H1 (cell line): ENCODE results near the gene CDYL. TPM values are rescaled to one million over a fixed set of nuclear protein-coding genes. Genes with fewer than 3 reads are reported as not detected.

Experiments used
- CTCF ChIA-PET: fragments of 300-600 bp; sonication (Branson Sonifier 250); formaldehyde crosslinking; loops from one replicate; lab custom pipeline; 2021; ENCODE audit not compliant: partially characterized antibody; lab: Charles Lee
- POLR2A ChIA-PET: fragments of 300-600 bp; sonication (Branson Sonifier 250); formaldehyde crosslinking; loops from one replicate; lab custom pipeline; 2021; ENCODE audit warnings: inconsistent platforms; ENCODE audit not compliant: partially characterized antibody; lab: Charles Lee
- DNase-seq, 2 experiments: peaks; one replicate each; pipeline versions ENCODE4 v3.0.0 to v3.0.0-alpha.2; 2010 to 2022; ENCODE audit warnings: low spot score in 2 of 2, low read depth in 1 of 2, mixed read lengths in 1 of 2
- FAIRE-seq: peaks from 2 replicates; lab custom pipeline; 2011; peaks lifted over from hg19 to GRCh38; lab: Jason Lieb, UNC
- H2AFZ ChIP-seq: 2 replicates; pipeline ENCODE4 v1.8.1; 2012; ENCODE audit warnings: low read length, inconsistent platforms
- H2AK5ac ChIP-seq: 2 replicates; pipeline ENCODE4 v1.6.1; 2013; ENCODE audit warnings: low read depth, low read length
- H2BK120ac ChIP-seq: replicated peaks from 2 replicates; pipeline ENCODE3; 2013; ENCODE audit warnings: low read depth, low read length, inconsistent platforms
- H2BK12ac ChIP-seq: 2 replicates; pipeline ENCODE4 v1.6.1; 2013; ENCODE audit warnings: low read depth, low read length
- H2BK15ac ChIP-seq: 2 replicates; pipeline ENCODE4 v1.6.1; 2013; ENCODE audit warnings: low read length
- H2BK20ac ChIP-seq: 2 replicates; pipeline ENCODE4 v1.6.1; 2013; ENCODE audit warnings: low read length
- H2BK5ac ChIP-seq: 2 replicates; pipeline ENCODE4 v1.6.1; 2013; ENCODE audit warnings: low read depth, low read length
- H3K14ac ChIP-seq: 2 replicates; pipeline ENCODE4 v1.6.1; 2013; ENCODE audit warnings: inconsistent platforms; ENCODE audit not compliant: insufficient read length
- H3K18ac ChIP-seq: 2 replicates; pipeline ENCODE4 v1.6.1; 2013; ENCODE audit warnings: low read length; ENCODE audit errors: extremely low read depth
- H3K23ac ChIP-seq: 2 replicates; pipeline ENCODE4 v1.6.1; 2013; ENCODE audit warnings: inconsistent platforms; ENCODE audit not compliant: insufficient read length
- H3K23me2 ChIP-seq: 2 replicates; pipeline ENCODE4 v1.6.1; 2013; ENCODE audit warnings: low read depth, low read length
- H3K27ac ChIP-seq: 2 replicates; pipeline ENCODE4 v1.6.1; 2011; ENCODE audit warnings: low read depth, low read length, inconsistent platforms
- H3K27me3 ChIP-seq, 4 experiments: replicated peaks in 1 of 4; 1 replicate in 1 of 4; 2 replicates in 3 of 4; pipeline versions ENCODE4 v1.6.1 to v1.8.1; 2011 to 2013; ENCODE audit warnings: low read length in 3 of 4, mild to moderate bottlenecking in 3 of 4, inconsistent platforms in 2 of 4, mixed read lengths in 2 of 4, moderate library complexity in 1 of 4; ENCODE audit not compliant: control insufficient read depth in 3 of 4, insufficient read depth in 3 of 4; ENCODE audit errors: extremely low read depth in 1 of 4
- H3K36me3 ChIP-seq, 4 experiments: 2 replicates each; pipeline versions ENCODE4 v1.6.1 to v1.8.1; 2011 to 2013; ENCODE audit warnings: mild to moderate bottlenecking in 4 of 4, low read length in 3 of 4, moderate library complexity in 2 of 4, control low read depth in 1 of 4, inconsistent platforms in 1 of 4; ENCODE audit not compliant: insufficient read depth in 4 of 4, control insufficient read depth in 2 of 4
- H3K4ac ChIP-seq: replicated peaks from 2 replicates; pipeline ENCODE3; 2013; ENCODE audit warnings: low read length, low read depth, mixed read lengths, inconsistent platforms; ENCODE audit not compliant: insufficient read length
- H3K4me1 ChIP-seq, 4 experiments: replicated peaks in 1 of 4; 1 replicate in 1 of 4; 2 replicates in 3 of 4; pipeline versions ENCODE4 v1.6.1 to v1.8.1; 2011 to 2013; ENCODE audit warnings: low read length in 3 of 4, inconsistent platforms in 2 of 4, mixed read lengths in 1 of 4; ENCODE audit not compliant: insufficient read depth in 4 of 4, control insufficient read depth in 3 of 4
- H3K4me2 ChIP-seq, 2 experiments: 2 replicates each; pipeline versions ENCODE4 v1.6.1 to v1.8.1; 2011 to 2013; ENCODE audit warnings: low read depth in 2 of 2, low read length in 2 of 2, control low read depth in 1 of 2, inconsistent platforms in 1 of 2, mild to moderate bottlenecking in 1 of 2; ENCODE audit not compliant: insufficient read depth in 1 of 2
- H3K4me3 ChIP-seq, 4 experiments: fragments of 200-600, 300-600 bp in 1 of 4; sonication (generic), shearing (Covaris generic), sonication (Bioruptor Twin) in 1 of 4; 2 replicates each; pipeline versions ENCODE4 v1.5.1 to v1.8.1; 2011 to 2016; ENCODE audit warnings: low read length in 4 of 4, low read depth in 3 of 4, control low read depth in 2 of 4, inconsistent platforms in 2 of 4, mild to moderate bottlenecking in 2 of 4, mixed read lengths in 1 of 4, moderate library complexity in 1 of 4; ENCODE audit not compliant: insufficient read depth in 2 of 4; ENCODE audit errors: extremely low read depth in 1 of 4
- H3K56ac ChIP-seq: replicated peaks from 2 replicates; pipeline ENCODE3; 2013; ENCODE audit warnings: low read depth, mild to moderate bottlenecking, mixed read lengths, low read length, inconsistent platforms; ENCODE audit not compliant: insufficient read length
- H3K79me1 ChIP-seq: 2 replicates; pipeline ENCODE4 v1.6.1; 2013; ENCODE audit warnings: low read depth, low read length, control low read depth
- H3K79me2 ChIP-seq, 2 experiments: 2 replicates each; pipeline versions ENCODE4 v1.6.1 to v1.8.1; 2012 to 2013; ENCODE audit warnings: low read length in 2 of 2, mild to moderate bottlenecking in 2 of 2, inconsistent platforms in 1 of 2; ENCODE audit not compliant: insufficient read depth in 2 of 2, control insufficient read depth in 1 of 2
- H3K9ac ChIP-seq, 4 experiments: replicated peaks in 1 of 4; 1 replicate in 1 of 4; 2 replicates in 3 of 4; pipeline versions ENCODE4 v1.6.1 to v1.8.1; 2011 to 2013; ENCODE audit warnings: low read depth in 3 of 4, low read length in 3 of 4, control low read depth in 2 of 4, mild to moderate bottlenecking in 2 of 4, moderate library complexity in 2 of 4, inconsistent platforms in 1 of 4; ENCODE audit errors: extremely low read depth in 1 of 4
- H3K9me3 ChIP-seq, 2 experiments: 2 replicates each; pipeline versions ENCODE4 v1.6.1 to v1.8.1; 2012 to 2013; ENCODE audit warnings: mild to moderate bottlenecking in 2 of 2, moderate library complexity in 2 of 2, control low read depth in 1 of 2, inconsistent platforms in 1 of 2, low read depth in 1 of 2, low read length in 1 of 2, mixed read lengths in 1 of 2; ENCODE audit not compliant: insufficient read depth in 2 of 2
- H4K20me1 ChIP-seq, 2 experiments: replicated peaks in 1 of 2; 2 replicates each; pipeline versions ENCODE3 to v1.8.1; 2011 to 2013; ENCODE audit warnings: inconsistent platforms in 2 of 2, low read length in 2 of 2, mild to moderate bottlenecking in 1 of 2; ENCODE audit not compliant: insufficient read depth in 2 of 2, control insufficient read depth in 1 of 2
- H4K5ac ChIP-seq: 2 replicates; pipeline ENCODE4 v1.6.1; 2013; ENCODE audit warnings: low read length, low read depth, mixed read lengths, inconsistent platforms; ENCODE audit not compliant: insufficient read length
- H4K8ac ChIP-seq: 2 replicates; pipeline ENCODE4 v1.8.0; 2013; ENCODE audit warnings: mild to moderate bottlenecking, moderate library complexity, low read length, inconsistent platforms; ENCODE audit not compliant: insufficient read depth; ENCODE audit errors: extremely low read depth
- H4K91ac ChIP-seq: replicated peaks from 2 replicates; pipeline ENCODE3; 2013; ENCODE audit warnings: low read length, mixed read lengths, inconsistent platforms; ENCODE audit not compliant: insufficient read length
- ATF2 ChIP-seq: IDR thresholded peaks from 2 replicates; pipeline ENCODE4 v1.6.1; 2012; ENCODE audit warnings: low read length, inconsistent platforms
- ATF3 ChIP-seq: IDR thresholded peaks from 2 replicates; pipeline ENCODE4 v1.6.1; 2011; ENCODE audit warnings: low read depth, mild to moderate bottlenecking, low read length; ENCODE audit not compliant: insufficient read depth
- CHD2 ChIP-seq: IDR thresholded peaks from 2 replicates; pipeline ENCODE4 v1.6.1; 2012; ENCODE audit warnings: low read length, improper control_type of control experiment
- E2F6 ChIP-seq: IDR thresholded peaks from 2 replicates; pipeline ENCODE4 v1.6.1; 2012; ENCODE audit warnings: inconsistent platforms
- GABPA ChIP-seq: IDR thresholded peaks from 2 replicates; pipeline ENCODE4 v1.6.1; 2011; ENCODE audit warnings: mild to moderate bottlenecking, low read length, moderate library complexity, borderline replicate concordance; ENCODE audit not compliant: insufficient read depth
- JUN ChIP-seq: IDR thresholded peaks from 2 replicates; pipeline ENCODE4 v1.6.1; 2011; ENCODE audit warnings: low read depth, mild to moderate bottlenecking, improper control_type of control experiment, low read length
- JUND ChIP-seq: IDR thresholded peaks from 2 replicates; pipeline ENCODE4 v1.6.1; 2011; ENCODE audit warnings: mild to moderate bottlenecking, improper control_type of control experiment, low read length
- RNF2 ChIP-seq: fragments of 200-900, 300-1000 bp; sonication (generic); IDR thresholded peaks from 2 replicates; pipeline ENCODE4 v1.7.1; 2016; ENCODE audit warnings: borderline replicate concordance, low read depth, mild to moderate bottlenecking, antibody characterized with exemption, low read length; ENCODE audit not compliant: poor library complexity, severe bottlenecking; ENCODE audit errors: missing control alignments
- WGBS, 2 experiments: shearing (Covaris generic) in 1 of 2; methylation state at CpG; one replicate each; pipeline versions ENCODE4 v1.1.6 to v1.1.7; 2013 to 2015; ENCODE audit warnings: low lambda C conversion rate in 2 of 2, mixed read lengths in 2 of 2, inconsistent platforms in 1 of 2, low coverage in 1 of 2, missing lambda C conversion rate in 1 of 2; ENCODE audit not compliant: insufficient replicate concordance in 2 of 2, insufficient coverage in 1 of 2, insufficient read length in 1 of 2; ENCODE audit errors: extremely low coverage in 1 of 2, missing lambda C conversion rate in 1 of 2; 5-methylcytosine and 5-hydroxymethylcytosine counted together
- polyA plus RNA-seq, 7 experiments: library from polyadenylated mRNA; depleted of rRNA in 3 of 7; stranded (reverse) in 5 of 7; unstranded in 2 of 7; fragments of >200 nt in 5 of 7; fragments of 200-250 nt in 2 of 7; gene quantifications; 1 replicate in 5 of 7; 2 replicates in 1 of 7; 4 replicates in 1 of 7; pipeline versions ENCODE4 v1.2.1 to v1.2.3, GENCODE V29; 2011 to 2013; ENCODE audit warnings: missing spikeins in 2 of 7, mixed read lengths in 2 of 7
- total RNA-seq: library from RNA; stranded (reverse); fragmentation: NEBNext Ultra II Directional; extraction: Animal tissue kit (Norgen Biotek cat#: 25700); gene quantifications from 2 replicates; pipeline ENCODE4 v1.2.1, GENCODE V29; 2021

The CDYL gene
- total and polyA plus RNA-seq, 2 of the 8 experiments (the other 6 are each of a cell fraction or from before 2014, with no cell fraction given), result 56.4 to 119 TPM

GRCh38 chr6:4974962-4975361, 198.8 kb downstream of the CDYL start:
- TF ChIP-seq JUN (no peak), ATF3 (no peak), CHD2 (no peak), ATF2 (no peak), JUND (no peak), RNF2 (no peak), E2F6 (no peak), GABPA (no peak)
- no peak overlapping the region for H4K5ac ChIP-seq
- H2AFZ ChIP-seq, result no peak overlapping the region
- no peak overlapping the region for H3K56ac ChIP-seq
- no peak overlapping the region for H3K14ac ChIP-seq
- no peak overlapping the region for H3K4me2 ChIP-seq
- H3K4me3 ChIP-seq, result no peak overlapping the region
- H4K20me1 ChIP-seq, result no peaks in the 10 kb centered on the region
- no peak overlapping the region for H2BK20ac ChIP-seq
- H2BK12ac ChIP-seq, result no peak overlapping the region
- H3K79me1 ChIP-seq, result no peaks in the 10 kb centered on the region
- H2BK15ac ChIP-seq, result no peak overlapping the region
- H3K4me1 ChIP-seq, result peaks cover 4 to 8% (median 6%) of the 10 kb centered on the region in 4 experiments
- no peak overlapping the region for H2BK5ac ChIP-seq
- H4K8ac ChIP-seq, result no peak overlapping the region
- CTCF ChIA-PET, result interaction anchor here (0.5 to 2.1 kb wide), 9 partner anchors 8 to 820 kb away, joined by 3 to 7 read pairs (median 4); no protein-coding TSS in a partner anchor
- DNase-seq (no peak), FAIRE-seq (no peak)
- 78% methylated on average over 8 of the region's 8 CpGs; no CpG with 5 or more reads in 1 of the 2 experiments for WGBS, 2 experiments
- H3K23ac ChIP-seq, result no peak overlapping the region
- no peak overlapping the region for H2BK120ac ChIP-seq
- H3K4ac ChIP-seq, result no peak overlapping the region
- H3K79me2 ChIP-seq, result no peaks in the 10 kb centered on the region
- H3K27ac ChIP-seq, result no peak overlapping the region
- no peak overlapping the region for H4K91ac ChIP-seq
- no peak overlapping the region; the same call in 1 of the 2 replicates for H3K18ac ChIP-seq
- H3K36me3 ChIP-seq, result no peaks in the 10 kb centered on the region
- H2AK5ac ChIP-seq, result no peak overlapping the region
- peaks cover 4% of the 10 kb centered on the region in 2 experiments; a peak in 1 of 4 replicates for H3K9me3 ChIP-seq
- H3K9ac ChIP-seq, result no peak overlapping the region
- no peaks in the 10 kb centered on the region for H3K23me2 ChIP-seq
- POLR2A ChIA-PET, result interaction anchor here (1.3 to 2.6 kb wide), 4 partner anchors 9 to 29 kb away, joined by 3 to 9 read pairs (median 5); partner anchors contain the start of gene RPP40
- no peaks in the 10 kb centered on the region for H3K27me3 ChIP-seq
